GM21723 (cell line): Measurements from ENCODE around the gene UBE2E2.

Experiments used
- ATAC-seq: cut with Tn5 transposase; IDR thresholded peaks from one replicate; pipeline ENCODE4 v1.9.1; 2021; ENCODE audit warnings: mild to moderate bottlenecking, moderate library complexity; ENCODE audit not compliant: unreplicated experiment

The UBE2E2 gene

DNA sequence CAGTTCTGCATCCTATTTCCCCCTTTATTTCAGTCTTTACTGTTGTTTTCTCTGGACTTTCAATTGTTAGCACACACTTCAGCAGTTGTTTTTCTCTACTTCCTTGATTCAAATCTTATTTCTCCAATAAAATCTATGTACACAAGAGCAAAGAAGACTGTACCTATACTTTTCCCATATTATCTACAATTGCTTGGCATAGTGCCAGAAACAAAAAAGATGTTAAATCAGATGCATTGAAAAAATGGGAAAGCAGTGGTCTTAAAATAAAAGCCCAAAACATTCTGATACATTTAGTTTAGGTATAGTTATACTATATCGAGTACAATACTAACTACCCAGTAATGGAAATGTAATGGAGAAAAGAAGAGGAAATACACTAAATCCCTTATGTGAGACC lies 265.1 kb downstream of the UBE2E2 start:
- no peak for ATAC-seq

DNA sequence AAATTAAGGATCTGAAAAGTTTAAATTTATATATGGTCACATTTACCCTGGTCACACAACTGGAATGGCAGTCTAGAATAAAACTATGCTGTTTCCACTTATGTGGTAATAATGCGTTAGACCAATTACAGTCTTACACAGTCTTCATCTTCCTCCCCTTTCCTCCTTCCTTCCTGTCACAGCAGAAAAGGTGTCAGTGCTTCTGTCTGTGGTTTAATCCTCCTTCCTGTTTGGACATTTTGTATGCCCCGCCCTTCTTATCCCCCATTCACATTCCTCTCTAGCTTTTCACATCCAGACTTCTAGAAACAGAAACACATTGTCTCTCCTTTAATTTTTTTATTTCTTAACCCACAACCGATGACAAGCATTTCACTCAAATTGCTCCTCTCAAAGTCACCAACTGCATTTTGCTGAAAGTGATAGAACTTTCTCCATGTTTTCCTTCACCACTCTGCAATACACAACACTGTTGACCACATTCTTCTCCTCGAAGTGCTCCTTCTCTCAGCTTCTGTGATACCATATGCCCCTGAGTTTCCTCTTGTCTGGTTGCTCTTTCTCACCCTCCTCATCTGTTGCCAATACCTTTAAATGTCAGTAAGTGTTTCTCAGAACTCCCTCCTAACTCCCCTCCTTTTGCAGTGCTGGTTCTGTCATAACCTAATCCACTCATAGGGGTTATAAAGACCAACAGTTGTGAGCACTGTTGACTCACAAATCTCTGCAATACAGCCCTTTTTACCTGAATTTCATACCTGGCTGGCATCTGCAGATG lies 271.6 kb downstream of the UBE2E2 start:
- ATAC-seq: no peak

DNA sequence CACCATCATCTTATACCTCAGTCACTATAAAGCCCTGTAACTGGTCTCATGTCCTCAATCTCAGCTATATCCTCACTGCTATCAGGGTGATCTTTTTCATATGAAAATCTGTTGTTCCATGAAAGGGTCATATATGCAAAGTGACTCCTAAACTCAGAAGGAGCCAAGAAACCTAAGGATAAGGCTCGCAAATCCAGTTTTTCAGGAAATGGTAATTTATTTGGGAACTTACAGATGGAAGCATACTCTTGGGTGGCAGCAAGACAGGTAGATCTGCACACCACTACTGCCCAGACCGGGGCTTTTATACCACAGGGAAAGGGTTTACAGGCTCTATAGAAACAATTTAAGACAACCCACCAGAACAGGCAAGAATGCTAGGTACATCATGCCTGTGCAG lies 272.3 kb downstream of the UBE2E2 start:
- ATAC-seq: no peak

DNA sequence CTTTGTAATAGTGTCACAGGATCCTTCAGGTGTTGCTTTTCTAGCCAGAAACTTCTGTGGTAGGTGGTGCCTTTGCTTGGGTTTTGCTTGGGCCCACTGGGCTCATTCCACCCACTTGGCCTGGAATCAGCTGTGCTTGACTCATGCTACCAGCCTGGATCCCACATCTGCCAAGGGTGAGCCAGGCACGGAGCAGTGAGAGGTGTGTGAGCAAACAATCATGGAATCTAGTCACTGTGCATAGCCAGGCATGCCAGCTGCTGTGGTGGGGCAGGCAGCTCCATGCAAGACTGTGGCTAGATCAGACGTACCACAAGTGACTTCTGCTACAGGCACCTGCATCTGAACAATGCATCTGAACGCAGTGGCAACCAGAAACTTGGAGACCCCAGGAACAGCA lies 275.9 kb downstream of the UBE2E2 start:
- no peak for ATAC-seq

DNA sequence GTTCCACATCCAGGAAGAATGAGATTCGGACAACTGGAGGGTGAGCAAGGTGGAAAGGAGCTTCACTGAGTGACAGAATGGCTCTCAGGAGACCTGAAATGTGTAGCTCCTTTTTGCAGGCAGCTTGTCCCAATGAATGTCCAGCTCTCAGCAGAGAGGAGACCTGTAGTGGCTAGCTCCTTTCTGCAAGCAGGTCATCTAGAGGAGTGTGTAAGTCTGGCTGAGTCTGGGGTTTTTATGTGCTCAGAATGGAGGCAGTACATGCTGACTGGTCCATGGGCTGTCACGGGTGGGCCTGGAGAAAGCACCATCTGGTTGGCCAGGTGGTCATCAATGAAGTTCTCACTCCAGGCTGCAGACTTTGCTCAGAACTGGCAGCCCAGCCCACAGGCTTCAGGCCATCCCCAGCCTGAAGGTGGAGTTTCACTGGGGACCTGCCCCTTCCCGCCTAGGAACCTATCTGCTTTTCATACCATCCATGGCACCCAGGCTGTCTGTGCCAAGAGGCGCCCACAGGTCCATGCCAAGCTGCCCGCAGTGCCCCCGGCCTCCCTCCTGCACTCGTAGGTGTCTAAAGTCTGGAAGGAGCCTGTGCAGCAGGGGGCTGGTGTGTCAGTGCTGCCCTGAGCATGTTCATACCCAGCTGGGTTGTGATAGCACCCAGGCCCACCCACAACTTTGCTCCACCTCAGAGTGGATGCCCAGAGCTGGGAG lies 276.6 kb downstream of the UBE2E2 start:
- ATAC-seq: no peak

DNA sequence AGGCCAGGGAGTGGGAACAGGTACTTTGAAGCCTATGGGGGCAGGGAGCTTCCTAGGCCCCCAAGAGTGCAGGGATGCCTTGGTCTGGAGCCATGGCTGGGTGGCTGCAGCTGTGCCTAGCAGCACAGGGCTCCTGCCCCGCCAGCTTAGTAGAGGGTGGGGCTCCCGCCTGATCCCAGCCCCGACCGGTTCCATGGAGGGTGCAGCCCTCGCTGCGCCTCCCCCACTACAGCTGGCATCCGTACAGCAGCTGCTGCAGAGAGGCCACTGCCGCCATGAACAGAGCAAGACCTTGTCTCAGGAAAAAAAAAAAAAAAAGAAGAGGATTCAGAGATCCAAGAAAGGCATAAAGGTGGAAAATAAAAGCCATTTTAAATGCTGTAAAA lies 277.2 kb downstream of the UBE2E2 start:
- no peak for ATAC-seq

DNA sequence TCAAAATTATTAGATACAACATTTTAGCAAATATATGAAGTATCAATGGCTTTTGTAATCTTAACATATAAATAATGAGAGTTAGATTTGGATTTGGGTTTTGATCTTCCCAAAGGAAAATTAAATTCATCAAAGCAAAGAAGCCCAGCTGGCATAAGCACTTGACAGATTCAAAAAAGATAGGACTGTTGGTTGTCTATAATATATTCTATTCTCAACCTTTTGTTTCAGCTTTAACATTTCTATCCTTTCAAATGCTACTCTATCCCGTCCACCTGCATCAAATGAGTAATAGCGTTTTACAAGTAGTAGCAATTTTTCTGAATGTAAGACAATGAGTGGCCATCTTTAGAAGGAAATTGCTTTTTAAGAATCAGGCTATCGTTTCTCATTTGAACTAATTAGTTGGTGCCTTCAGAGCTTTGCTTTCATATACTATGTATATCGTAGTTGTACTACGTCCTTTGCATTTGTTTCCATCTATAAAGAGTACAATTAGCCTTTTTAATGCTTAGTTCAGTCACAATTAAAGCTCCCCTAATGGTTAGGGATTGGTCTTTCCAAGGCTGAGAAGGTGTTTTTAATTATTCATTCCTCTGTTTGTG lies 278.0 kb downstream of the UBE2E2 start:
- no peak for ATAC-seq

DNA sequence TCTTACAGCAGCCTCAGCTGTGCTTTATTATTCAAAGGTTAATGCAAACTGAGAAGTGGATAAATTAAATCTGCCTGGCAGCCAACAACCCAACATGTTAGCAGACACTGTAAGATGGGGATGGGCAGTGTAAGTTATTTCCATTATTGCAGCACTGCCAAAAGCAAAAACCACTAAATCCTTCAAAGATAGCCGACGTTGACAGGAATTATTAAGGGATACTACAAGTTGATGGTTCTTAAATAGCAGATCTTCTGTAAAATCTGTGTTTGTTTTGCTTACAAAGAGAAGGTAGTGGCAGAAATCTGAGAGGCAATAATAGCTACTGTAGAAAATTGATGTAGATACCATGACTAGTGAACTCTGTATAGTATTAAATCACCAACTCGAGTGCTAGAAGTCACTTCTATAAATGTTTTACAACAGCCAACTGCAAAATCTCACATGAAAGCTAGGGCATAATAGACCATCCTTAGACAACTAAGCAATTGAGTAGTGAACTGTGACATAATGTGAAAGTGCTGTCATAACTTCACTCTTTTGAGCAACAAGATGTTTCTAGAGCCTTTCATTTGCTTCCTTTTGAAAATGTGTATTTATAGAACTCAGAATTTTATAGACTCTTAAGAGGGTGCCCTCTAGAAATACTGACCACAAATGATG lies 278.6 kb downstream of the UBE2E2 start:
- no peak for ATAC-seq

DNA sequence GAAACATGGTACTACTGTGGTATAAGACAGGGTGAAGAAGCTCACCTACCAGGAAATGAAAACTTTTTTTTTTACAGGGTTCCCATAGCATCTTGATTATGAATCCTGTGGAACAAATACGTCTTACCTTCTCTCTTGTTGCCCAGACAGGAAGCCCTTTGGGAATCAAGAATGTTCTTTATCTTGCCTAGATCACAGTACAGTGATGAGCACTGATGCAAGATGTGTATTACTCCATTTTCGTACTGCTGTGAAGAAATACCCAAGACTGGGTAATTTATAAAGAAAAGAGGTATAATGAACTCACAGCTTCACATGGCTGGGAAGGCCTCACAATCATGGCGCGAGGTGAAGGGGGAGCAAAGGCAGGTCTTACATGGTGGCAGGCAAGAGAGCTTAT lies 281.3 kb downstream of the UBE2E2 start:
- no peak for ATAC-seq

DNA sequence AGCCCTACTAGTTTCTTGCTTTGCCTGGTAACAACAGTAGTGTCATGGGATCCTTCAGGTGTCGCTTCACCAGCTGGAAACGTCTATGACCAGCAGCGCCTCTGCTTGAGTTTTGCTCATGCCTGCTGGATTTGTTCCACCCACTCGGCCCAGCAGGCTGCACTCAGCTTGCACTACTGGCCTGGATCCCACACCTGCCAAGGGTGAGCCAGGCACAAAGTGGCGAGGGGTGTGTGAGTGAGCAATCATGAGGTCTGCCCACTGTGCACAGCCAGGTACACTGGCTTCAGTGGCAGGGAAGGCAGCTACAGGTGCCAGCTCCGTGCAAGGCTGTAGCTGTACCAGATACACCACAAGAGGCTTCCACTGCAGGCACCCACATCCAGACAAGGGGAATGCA lies 282.8 kb downstream of the UBE2E2 start:
- no peak for ATAC-seq

DNA sequence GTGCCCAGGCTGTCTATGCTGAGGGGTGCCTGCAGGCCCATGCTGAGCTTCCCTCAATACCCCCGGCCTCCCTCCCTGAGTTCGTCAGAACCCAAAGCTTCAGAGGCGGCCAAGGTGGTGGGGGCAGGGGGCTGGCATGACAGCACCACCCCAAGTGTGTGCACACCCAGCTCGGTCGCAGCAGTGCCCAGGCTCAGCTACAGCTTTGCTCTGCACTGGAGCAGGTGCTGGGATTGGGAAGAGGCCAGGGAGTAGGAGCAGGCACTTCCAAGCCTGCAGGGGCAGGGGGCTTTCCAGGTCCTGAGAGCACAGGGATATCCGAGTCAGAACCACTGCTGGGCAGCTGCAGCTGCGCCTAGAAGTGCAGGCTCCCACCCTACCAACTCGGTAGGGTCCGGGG lies 283.9 kb downstream of the UBE2E2 start:
- no peak for ATAC-seq

DNA sequence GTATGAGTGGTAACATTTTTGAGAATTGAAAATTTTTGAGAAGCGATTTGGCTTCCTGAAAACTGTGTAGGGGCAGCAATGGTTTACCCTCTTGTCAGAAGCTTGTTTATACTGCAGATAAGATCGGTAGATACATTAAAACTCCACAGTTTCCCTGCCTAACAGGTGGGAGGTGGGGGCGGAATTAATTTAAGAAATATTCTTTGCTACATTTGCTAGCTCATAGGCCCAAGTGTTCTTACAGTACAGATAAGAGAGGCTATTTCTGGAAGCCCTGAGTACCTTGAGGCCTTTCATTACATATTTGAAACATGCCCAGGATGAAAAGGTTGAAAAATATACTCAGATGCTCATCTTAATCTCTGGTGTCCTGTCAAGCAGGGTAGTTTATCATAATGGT lies 285.5 kb downstream of the UBE2E2 start:
- no peak for ATAC-seq

DNA sequence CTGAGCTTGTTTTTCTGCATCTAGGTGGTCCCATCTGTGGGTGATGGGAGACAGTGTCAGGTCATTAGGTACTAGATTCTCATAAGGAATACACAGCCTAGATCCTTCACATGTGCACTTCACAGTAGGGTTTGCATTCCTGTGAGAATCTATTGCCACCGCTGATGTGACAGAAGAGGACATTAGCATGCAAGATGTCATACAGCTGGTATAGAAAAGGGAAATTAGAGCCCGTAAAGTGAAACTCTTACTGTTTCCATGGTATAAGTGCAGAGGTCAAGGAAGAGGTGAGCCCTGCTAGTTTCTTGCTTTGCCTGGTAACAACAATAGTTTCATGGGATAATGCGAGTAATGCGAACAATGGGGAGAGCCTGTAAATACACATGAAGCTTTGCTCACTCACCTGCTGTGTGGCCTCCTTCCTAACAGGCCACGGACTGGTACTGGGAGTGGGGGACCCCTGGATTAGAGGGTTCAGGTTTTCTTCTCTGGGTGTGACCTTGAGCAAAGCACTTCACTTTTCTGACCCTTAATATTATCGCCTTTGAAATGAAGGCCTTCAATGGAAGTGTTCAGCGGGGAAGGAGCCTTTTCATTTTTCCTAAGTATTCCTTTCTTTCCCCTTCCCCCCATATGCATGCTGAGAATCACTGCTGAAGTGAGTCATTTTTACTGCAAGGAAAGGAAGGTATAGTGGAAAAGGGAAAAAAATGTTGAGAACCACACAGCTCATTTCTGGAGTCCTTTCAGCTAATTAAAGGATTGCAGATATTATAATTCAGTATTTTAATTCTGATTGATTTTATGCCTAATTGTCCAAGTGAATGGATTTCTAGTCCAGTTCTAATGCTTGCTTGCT lies 286.4 kb downstream of the UBE2E2 start:
- ATAC-seq: no peak

DNA sequence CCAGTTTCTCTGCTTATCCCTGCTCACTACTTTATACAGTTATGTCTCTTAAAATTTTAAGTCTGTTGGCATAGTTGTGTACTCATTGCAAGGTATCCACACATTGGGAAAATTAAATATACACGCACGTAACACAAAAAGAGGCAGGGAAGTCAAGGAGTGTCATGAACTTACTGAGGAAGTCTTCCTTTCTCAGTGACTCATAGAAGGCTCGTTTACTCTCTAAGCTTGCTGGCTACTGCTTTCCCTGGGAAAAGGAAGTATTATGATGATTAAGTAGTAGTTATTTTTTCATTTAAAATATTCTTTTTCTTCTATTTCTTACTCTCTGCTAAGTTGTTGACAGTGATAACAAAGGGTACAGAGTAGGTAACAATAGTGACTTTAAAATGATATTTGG lies 287.3 kb downstream of the UBE2E2 start:
- ATAC-seq: no peak

DNA sequence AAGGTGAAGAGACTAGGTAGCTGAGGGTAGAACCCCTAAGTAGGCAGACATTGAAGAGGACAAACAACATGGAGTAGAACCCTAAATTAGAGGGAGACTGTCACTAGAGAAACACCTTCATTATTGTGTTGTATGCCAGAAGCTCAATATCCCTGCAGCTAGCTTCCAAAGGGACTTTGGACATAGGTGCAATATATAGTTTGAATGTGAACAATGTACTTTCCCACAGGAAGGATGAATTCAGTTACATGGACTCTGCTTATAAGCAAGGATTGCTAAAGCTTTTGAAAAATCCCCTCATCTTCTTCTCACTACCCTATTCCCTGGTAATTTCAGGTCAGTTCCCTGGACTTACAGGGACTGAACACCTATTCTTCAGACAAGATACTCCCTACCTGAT lies 288.9 kb downstream of the UBE2E2 start:
- ATAC-seq: no peak

DNA sequence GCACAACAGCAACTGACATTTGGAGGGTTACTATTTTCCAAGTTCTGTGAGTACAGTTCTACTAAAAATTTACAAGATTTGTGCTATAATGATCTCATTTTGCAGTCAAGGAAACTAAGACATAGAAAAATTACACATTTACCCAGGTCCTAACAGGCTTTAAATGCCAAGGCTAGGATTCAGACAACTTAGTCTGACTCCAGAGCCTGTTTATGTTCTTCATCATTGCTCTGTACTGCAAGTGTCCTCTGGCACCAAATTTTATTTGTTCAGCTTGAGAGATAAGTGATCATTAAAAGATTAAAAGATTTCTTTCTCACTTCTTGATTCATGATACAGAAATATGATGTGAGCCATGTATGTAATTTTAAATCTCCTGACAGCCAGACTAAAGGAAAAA lies 290.8 kb downstream of the UBE2E2 start:
- no peak for ATAC-seq

DNA sequence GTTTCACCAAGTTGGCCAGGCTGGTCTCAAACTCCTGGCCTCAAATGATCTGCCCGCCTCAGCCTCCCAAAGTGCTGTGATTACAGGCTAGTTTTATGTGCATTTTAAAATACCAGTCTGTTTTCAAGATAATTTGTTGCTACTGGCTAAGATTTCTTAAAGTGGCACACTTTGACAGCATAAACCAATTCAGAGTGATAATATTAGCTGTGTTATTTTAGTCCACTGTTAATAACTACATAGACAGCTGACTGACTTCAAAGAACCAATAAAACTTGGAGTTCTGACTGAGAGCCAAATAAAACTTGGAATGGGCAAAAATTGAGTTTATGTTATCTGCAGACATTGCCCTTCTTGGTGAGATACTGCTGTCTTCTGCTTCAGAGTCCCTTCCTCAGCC lies 291.8 kb downstream of the UBE2E2 start:
- ATAC-seq: no peak

DNA sequence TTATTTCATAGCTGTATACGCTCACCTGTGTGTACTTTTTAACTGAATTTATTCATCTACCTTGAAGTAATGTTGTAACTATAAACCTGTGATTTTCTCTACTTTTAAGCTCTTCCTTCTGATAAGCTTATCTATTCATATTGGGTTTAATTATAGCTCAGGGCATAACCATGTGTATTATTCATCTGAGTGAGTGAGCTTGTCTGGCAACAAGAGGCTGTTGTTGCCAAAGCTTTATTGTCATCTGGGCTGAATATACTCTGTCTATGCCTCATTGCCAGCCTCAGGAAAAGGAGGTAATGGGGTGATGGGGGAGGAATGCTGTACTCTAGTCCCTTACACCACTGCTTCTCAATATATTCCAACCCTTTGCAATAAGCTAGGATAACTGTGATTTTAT lies 292.4 kb downstream of the UBE2E2 start:
- ATAC-seq: no peak

DNA sequence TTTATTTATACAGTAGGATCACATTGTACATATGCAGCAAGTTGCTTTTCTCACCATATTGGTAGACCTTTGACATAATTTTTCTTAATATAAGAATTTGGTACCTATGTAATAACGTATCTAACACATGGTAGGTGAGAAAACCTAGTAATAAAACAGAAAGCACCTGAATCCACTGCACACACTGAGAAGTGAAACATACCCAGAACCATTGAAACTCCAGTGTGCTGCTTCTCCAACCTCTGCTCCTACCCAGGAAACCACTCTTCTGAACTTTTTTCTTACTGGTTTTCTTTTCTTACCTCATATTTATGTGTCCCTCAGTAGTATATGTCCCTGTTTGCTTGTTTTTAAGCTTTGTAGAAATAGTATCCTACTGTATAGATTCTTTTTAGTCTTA lies 293.0 kb downstream of the UBE2E2 start:
- peak; percentile 78 for ATAC-seq

DNA sequence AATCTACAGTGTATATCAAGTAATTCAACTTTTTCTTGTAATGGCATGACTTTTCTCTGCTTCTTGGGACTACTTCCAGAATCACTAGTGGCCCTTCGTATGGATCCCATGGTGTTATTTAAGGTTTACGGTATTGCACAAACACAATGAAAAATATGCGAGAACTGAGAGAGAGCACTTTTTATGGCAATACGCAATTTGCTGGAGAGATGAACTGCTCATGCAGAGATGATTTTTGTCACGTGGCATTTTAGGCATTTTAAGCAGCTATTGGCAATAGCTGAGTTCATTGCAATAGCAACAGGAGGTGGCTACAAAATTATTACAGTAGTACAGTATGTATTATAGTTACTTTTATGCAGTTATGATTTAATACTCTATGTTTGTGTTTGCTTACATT lies 294.0 kb downstream of the UBE2E2 start:
- ATAC-seq: no peak
